Endothelial cell of hepatic sinusoid (primary cell): ENCODE measurements around the gene UBXN1.
"Not testable (repeated sequence)": the region's sequence is repeated elsewhere in the genome, so short reads cannot be mapped to it uniquely, and the experiment has no call there.

Source experiments
- in situ Hi-C: cut with HindIII; loops from 2 replicates; pipeline ENCODE4 v1.10.0; 2017; ENCODE audit warnings: low sequenced_read_pairs

UBXN1 gene

GRCh38 chr11:62709247-62710000, 30.6 kb upstream of the UBXN1 start:
- in situ Hi-C loops, result no loop called here

- in situ Hi-C loops, result no loop called here
These were observed 29.9 kb upstream of the UBXN1 start for GRCh38 chr11:62708793-62709192.

GRCh38 chr11:62708392-62708791, 29.5 kb upstream of the UBXN1 start:
- in situ Hi-C loops, result no loop called here

GRCh38 chr11:62707277-62707861, 28.5 kb upstream of the UBXN1 start, which contains the start of the genes BSCL2 and GNG3:
Gene BSCL2, minus strand, starts transcription at chr11:62707424. Its CDS starts 229 bp downstream, at chr11:62707195.
Gene GNG3, plus strand, starts transcription at chr11:62707676. Its CDS starts 620 bp downstream, at chr11:62708296.
- in situ Hi-C loops, result no loop called here

- in situ Hi-C loops, result no loop called here
These were observed 28.0 kb upstream of the UBXN1 start for GRCh38 chr11:62706850-62707247.

- in situ Hi-C loops, result no loop called here
These were observed 27.3 kb upstream of the UBXN1 start for GRCh38 chr11:62705880-62706849.

- in situ Hi-C loops, result no loop called here
These were observed 26.5 kb upstream of the UBXN1 start for GRCh38 chr11:62705413-62705812.

GRCh38 chr11:62703921-62704320, 25.0 kb upstream of the UBXN1 start:
- in situ Hi-C loops, result not testable (repeated sequence)

- in situ Hi-C loops, result no loop called here
These were observed 23.4 kb upstream of the UBXN1 start for GRCh38 chr11:62702246-62702645.

GRCh38 chr11:62694455-62695167, 15.7 kb upstream of the UBXN1 start:
- in situ Hi-C loops, result loop anchor here (10.0 kb wide), 1 partner anchor 130 kb away; no protein-coding TSS in a partner anchor

- in situ Hi-C loops, result loop anchor here (10.0 kb wide), 1 partner anchor 129 kb away; no protein-coding TSS in a partner anchor
These were observed 14.8 kb upstream of the UBXN1 start for GRCh38 chr11:62693624-62694023.

GRCh38 chr11:62689421-62690183, 10.7 kb upstream of the UBXN1 start, which contains the start of gene LRRN4CL:
Gene LRRN4CL, minus strand, starts transcription at chr11:62689530. Its CDS starts 1,022 bp downstream, at chr11:62688508.
- in situ Hi-C loops, result loop anchor here (10.0 kb wide), 1 partner anchor 125 kb away; no protein-coding TSS in a partner anchor

- in situ Hi-C loops, result no loop called here
These were observed 9.6 kb upstream of the UBXN1 start for GRCh38 chr11:62688491-62688890.

- in situ Hi-C loops, result no loop called here
These were observed 8.9 kb upstream of the UBXN1 start for GRCh38 chr11:62687508-62688396.

GRCh38 chr11:62682518-62682917, 3.6 kb upstream of the UBXN1 start:
- in situ Hi-C loops, result no loop called here

- in situ Hi-C loops, result no loop called here
These were observed 2.0 kb upstream of the UBXN1 start for GRCh38 chr11:62680825-62681240.

- in situ Hi-C loops, result no loop called here
These were observed 472 bp downstream of the UBXN1 start for GRCh38 chr11:62678433-62678769.

- in situ Hi-C loops, result no loop called here
These were observed 1.2 kb downstream of the UBXN1 start for GRCh38 chr11:62677714-62678113.

GRCh38 chr11:62677156-62677555, 1.7 kb downstream of the UBXN1 start:
- in situ Hi-C loops, result no loop called here
